Thoracic aorta (tissue), 2 donors: ENCODE results near the gene LIF. TPM values are rescaled to one million over a fixed set of nuclear protein-coding genes. Genes with fewer than 3 reads are reported as not detected.
A peak's percentile ranks its signal among the peaks of the same experiment; 100 is the strongest.

ENCODE experiments used
- ATAC-seq: fragments of 150-250 bp; one replicate; pipeline ENCODE4 v1.8.0; 2017; ENCODE audit warnings: low read depth; ENCODE audit not compliant: insufficient number of reproducible peaks, low FRiP score
- DNase-seq: peaks from one replicate; pipeline ENCODE4 v3.0.0-alpha.2; 2020; ENCODE audit warnings: low spot score
- H3K27ac ChIP-seq, 2 donors: fragments of 200-600 bp; sonication (generic); 1 replicate in 1 of 2; 2 replicates in 1 of 2; pipeline ENCODE4 v1.5.1; 2016; ENCODE audit warnings: mild to moderate bottlenecking in 2 of 2, moderate library complexity in 2 of 2
- H3K27me3 ChIP-seq: fragments of 200-600 bp; sonication (generic); replicated peaks from 2 replicates; pipeline ENCODE4 v1.6.0; 2016; ENCODE audit warnings: mild to moderate bottlenecking; ENCODE audit not compliant: insufficient read depth
- H3K36me3 ChIP-seq: fragments of 200-600 bp; sonication (generic); one replicate; pipeline ENCODE4 v1.5.1; 2016
- H3K4me1 ChIP-seq, 2 donors: fragments of 200-600 bp; sonication (generic); 1 replicate in 1 of 2; 2 replicates in 1 of 2; pipeline versions ENCODE4 v1.5.1 to v1.6.0; 2016; ENCODE audit warnings: low read depth in 2 of 2, mild to moderate bottlenecking in 1 of 2; ENCODE audit not compliant: control insufficient read depth in 1 of 2
- H3K4me3 ChIP-seq: fragments of 200-600 bp; sonication (generic); 2 replicates; pipeline ENCODE4 v1.5.1; 2016; ENCODE audit warnings: mild to moderate bottlenecking
- H3K9me3 ChIP-seq: fragments of 200-600 bp; sonication (generic); 2 replicates; pipeline ENCODE4 v1.5.1; 2016
- CTCF ChIP-seq: fragments of 200-600 bp; sonication (generic); IDR thresholded peaks from one replicate; pipeline ENCODE4 v1.5.1; 2019; ENCODE audit warnings: antibody characterized with exemption
- total RNA-seq, 2 donors: library from RNA; depleted of rRNA; stranded (reverse); fragments of >200 nt; gene quantifications; one replicate each; pipeline versions ENCODE4 v1.1.0 to v1.2.3, GENCODE V29; 2016

Gene LIF
- total RNA-seq, 2 donors from 2014 or later = 1.4 to 11.3 TPM

- no peak overlapping the region for H3K27ac ChIP-seq
- no peak overlapping the region for H3K4me3 ChIP-seq
- H3K27me3 ChIP-seq = no peaks in the 10 kb centered on the region
- DNase-seq (no peak), ATAC-seq (no peak)
- no peak for TF ChIP-seq CTCF
- H3K4me1 ChIP-seq = peaks cover 20 to 21% of the 10 kb centered on the region in 2 donors
- H3K9me3 ChIP-seq = no peaks in the 10 kb centered on the region
- no peaks in the 10 kb centered on the region for H3K36me3 ChIP-seq
These were observed 32.7 kb upstream of the LIF start for GRCh38 chr22:30279046-30279788.

GRCh38 chr22:30277547-30278344, 31.2 kb upstream of the LIF start:
- Histone ChIP-seq H3K4me3 (peak overlapping the region; percentile 45), H3K9me3 (no peaks in the 10 kb centered on the region), H3K27ac (peak overlapping the region; percentile 77), H3K27me3 (no peaks in the 10 kb centered on the region), H3K4me1 (peaks cover 20 to 21% of the 10 kb centered on the region in 2 donors), H3K36me3 (no peaks in the 10 kb centered on the region)
- TF ChIP-seq CTCF = no peak
- peak; percentile 52 for ATAC-seq
- no peak for DNase-seq

- ATAC-seq (no peak), DNase-seq (no peak)
These were observed 29.5 kb upstream of the LIF start for GRCh38 chr22:30276039-30276438.

GRCh38 chr22:30275625-30276024, 29.1 kb upstream of the LIF start:
- DNase-seq (no peak), ATAC-seq (no peak)
- no peak for TF ChIP-seq CTCF
- Histone ChIP-seq H3K27me3 (no peaks in the 10 kb centered on the region), H3K4me3 (no peak overlapping the region), H3K36me3 (no peaks in the 10 kb centered on the region), H3K4me1 (peaks cover 20 to 21% of the 10 kb centered on the region in 2 donors), H3K27ac (no peak overlapping the region), H3K9me3 (no peaks in the 10 kb centered on the region)

More at GRCh38 chr22:30276039-30276438, 29.5 kb upstream of the LIF start:
- Histone ChIP-seq H3K27me3 (no peaks in the 10 kb centered on the region), H3K4me1 (peaks cover 20 to 21% of the 10 kb centered on the region in 2 donors), H3K27ac (no peak overlapping the region), H3K36me3 (no peaks in the 10 kb centered on the region), H3K4me3 (no peak overlapping the region), H3K9me3 (no peaks in the 10 kb centered on the region)
- no peak for TF ChIP-seq CTCF

- Histone ChIP-seq H3K27me3 (no peaks in the 10 kb centered on the region), H3K27ac (no peak overlapping the region), H3K4me1 (peaks cover 15 to 21% of the 10 kb centered on the region in 2 donors), H3K36me3 (no peaks in the 10 kb centered on the region), H3K9me3 (no peaks in the 10 kb centered on the region), H3K4me3 (no peak overlapping the region)
- no peak for TF ChIP-seq CTCF
- DNase-seq (no peak), ATAC-seq (no peak)
These were observed 27.9 kb upstream of the LIF start for GRCh38 chr22:30274437-30274812.
